ENCODE measurements around the gene MEGF8.
"Not testable (repeated sequence)": the region's sequence is repeated elsewhere in the genome, so short reads cannot be mapped to it uniquely, and the experiment has no call there.

Gene MEGF8

DNA sequence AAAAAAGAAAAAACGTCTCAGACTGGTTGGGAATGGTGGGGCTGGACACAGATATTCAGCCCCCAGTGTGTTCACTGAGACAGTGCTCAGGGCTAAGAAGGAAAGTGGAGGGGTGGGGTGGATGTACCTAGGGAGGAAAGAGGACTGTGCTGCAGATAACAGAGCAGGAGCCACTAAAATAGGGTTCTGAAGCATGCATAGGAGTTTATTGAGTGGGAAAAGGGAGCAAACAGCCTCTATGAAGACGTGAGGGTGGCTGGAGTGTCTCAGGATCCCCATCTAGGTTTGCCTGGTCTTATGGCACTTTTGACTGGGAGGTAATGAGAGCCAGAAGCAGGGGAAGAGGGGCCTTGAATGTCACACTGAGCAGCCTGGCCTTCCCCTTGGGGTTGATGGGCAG, 3.4 kb downstream of the MEGF8 start:
- no peak for DNase-seq (ENCODE audit: low read depth in 1 of 2, low spot score in 1 of 2)

DNA sequence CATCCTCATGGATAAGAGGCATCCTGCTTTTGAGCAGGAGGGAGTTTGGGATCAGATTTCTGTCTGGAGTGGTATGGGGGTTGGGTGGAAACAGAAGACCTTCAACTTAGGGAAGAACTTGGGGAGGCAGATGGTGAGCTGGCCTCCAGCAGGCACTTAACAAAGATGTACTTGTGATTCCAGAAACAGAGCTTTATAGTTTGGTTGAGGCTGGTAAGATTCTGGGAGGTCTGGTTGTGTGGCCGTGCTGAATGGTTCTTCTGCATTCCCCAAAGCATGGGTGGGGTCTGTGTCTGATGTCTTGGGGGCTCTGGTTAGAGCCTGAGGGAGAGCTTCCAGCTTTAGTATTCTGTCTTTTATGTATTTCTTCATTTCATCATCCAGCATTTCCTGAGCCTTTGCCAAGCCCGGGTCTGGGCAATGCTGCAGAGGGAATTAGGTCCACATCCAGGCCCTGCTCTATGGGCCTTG, 4.8 kb downstream of the MEGF8 start:
- no peak for DNase-seq (ENCODE audit: low read depth in 1 of 2, low spot score in 1 of 2)

DNA sequence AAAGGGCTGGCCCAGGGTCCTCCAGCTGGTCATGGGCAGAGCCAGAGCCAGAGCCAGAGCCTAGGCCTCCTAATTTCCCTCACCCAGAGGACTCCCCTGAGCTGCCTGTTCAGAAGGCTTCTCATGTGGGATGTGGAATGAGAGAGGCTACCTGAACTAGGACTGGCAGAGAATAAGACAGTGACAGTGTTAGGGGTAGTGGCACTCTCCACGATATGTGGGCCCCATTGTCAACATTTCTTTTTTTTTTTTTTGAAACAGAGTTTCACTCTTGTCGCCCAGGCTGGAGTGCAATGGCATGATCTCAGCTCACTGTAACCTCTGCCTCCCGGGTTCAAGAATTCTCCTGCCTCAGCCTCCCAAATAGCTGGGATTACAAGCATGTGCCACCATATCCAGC, 5.9 kb downstream of the MEGF8 start:
- DNase-seq (ENCODE audit: low read depth in 1 of 2, low spot score in 1 of 2): not testable (repeated sequence)

DNA sequence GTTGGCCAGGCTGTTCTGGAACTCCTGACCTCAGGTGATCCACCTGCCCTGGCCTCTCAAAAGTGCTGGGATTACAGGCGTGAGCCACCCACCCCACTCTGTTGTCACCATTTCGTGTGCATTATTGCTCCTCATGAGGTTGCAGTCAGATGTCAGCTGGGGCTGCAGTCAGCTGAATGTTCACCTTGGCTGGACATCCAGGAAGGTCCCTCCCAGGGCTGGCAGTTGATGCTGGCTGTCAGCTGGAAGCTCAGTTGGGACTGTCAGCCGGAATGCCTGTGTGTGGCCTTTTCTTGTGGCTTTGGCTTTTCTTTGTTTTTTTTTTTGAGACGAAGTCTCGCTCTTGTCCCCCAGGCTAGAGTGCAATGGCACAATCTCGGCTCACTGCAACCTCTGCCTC, 6.6 kb downstream of the MEGF8 start:
- DNase-seq (ENCODE audit: low read depth in 1 of 2, low spot score in 1 of 2): no peak

DNA sequence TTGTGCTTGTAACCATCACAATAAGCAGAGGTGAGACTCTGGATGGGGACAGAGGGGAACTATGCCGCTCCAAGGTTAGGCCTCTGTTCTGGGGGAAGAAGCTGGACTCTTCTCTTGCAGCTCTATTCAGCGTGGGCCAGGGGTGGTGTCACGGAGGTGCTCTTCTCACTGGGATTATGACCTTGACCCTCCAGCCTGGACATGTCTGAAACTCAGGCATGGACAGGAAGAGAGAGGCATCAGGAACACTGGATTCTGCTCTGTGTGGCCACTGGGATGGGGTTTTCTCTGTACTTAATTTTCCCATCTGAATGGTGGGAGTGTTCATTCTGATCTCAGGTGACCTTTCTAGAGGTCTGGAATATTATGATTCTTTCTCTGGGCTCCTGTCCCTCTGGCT, 7.6 kb downstream of the MEGF8 start:
- DNase-seq (ENCODE audit: low read depth in 1 of 2, low spot score in 1 of 2): no peak

DNA sequence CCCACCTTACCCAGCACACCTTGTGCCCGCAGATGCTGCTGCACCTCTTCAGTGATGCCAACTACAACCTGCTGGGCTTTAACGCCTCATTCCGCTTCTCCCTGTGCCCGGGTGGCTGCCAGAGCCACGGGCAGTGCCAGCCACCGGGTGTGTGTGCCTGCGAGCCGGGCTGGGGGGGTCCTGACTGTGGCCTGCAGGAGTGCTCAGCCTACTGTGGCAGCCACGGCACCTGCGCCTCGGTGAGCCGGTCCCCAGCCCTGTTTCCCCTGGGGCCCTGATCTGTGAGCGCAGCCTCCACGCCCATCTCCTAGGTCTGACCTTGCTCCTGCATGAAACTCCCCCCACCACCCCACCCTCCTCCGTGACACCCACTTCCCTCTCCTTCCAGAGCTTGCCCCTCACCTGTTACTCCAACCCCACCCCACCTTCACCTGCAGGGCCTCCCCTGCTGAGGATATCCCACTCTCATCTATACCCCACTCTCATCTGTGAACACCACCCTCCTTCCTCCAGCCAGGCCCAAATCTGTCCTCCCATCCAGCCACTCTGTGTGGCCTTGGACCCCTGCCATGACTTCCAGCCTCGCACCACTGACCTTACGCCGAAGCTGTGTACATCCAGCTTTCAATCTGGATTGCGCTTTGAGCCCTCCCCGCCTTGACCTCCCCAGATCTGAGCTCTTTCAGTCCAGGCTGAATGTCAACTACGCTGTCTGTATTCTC, 8.7 kb downstream of the MEGF8 start:
- DNase-seq (ENCODE audit: low read depth in 1 of 2, low spot score in 1 of 2): no peak

DNA sequence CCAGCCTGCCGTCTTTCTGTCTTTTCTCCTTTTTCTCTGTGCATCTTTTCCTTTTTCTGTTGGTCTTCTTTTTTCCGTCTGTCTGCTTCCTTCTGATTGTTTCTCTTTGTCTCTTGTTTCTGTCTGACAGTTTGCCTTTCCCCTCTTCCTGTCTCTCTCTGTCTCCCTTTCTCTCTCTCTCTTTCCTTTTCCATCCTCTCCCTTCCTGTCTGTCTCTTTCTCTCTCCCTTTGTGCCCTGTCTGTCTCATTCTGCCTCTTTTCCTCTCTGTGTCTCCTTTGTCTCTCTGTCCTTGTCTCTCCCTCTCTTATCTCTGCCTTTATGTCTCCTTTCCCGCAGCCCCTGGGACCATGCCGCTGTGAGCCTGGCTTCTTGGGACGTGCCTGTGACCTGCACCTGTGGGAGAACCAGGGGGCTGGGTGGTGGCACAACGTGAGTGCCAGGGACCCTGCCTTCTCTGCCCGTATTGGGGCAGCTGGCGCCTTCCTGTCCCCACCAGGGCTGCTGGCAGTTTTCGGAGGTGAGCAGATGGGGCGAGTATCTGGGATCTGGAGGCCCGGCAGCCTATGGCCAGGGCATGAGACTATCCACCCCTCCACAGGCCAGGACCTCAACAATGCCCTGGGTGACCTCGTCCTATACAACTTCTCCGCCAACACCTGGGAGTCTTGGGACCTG, 9.4 kb downstream of the MEGF8 start:
- no peak for DNase-seq (ENCODE audit: low read depth in 1 of 2, low spot score in 1 of 2)

DNA sequence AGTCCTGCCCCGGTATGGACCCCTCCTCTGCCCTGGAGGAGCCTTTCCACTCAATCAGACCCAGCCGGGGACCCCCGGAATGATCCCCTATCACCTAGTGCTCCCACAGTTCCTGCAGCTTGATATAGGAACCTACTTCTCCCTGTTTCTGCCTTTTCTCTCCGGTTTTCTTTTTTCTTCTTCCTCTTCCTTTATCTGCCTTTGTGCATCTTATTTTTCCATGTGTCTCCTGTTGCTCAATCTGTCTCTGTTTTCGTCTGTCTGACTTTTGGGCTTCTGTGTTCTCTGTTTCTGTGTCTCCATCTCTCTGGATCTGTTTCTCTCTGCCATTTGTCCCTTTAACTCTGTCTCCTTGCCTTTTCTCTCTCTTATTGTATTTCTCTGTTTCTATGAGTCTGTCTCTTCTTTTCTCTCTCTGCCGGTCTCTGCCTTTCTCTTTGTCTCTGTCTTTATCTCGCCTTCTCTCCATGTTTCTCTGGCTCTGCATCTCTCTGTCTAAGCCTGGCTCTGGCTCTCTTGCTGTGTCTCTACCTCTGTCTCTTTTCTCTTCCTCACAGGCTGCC, 10.0 kb downstream of the MEGF8 start:
- no peak for DNase-seq (ENCODE audit: low read depth in 1 of 2, low spot score in 1 of 2)

DNA sequence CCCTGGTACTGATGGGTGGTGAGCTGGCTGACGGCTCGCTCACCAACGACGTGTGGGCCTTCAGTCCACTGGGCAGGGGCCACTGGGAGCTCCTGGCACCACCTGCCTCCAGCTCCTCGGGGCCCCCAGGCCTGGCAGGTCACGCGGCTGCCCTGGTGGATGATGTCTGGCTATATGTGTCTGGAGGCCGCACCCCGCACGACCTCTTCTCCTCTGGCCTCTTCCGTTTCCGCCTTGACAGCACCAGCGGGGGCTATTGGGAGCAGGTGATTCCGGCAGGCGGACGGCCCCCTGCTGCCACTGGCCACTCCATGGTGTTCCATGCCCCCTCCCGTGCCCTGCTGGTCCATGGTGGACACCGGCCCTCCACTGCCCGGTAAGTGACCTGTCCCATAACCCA, 10.5 kb downstream of the MEGF8 start:
- DNase-seq (ENCODE audit: low read depth in 1 of 2, low spot score in 1 of 2): no peak

DNA sequence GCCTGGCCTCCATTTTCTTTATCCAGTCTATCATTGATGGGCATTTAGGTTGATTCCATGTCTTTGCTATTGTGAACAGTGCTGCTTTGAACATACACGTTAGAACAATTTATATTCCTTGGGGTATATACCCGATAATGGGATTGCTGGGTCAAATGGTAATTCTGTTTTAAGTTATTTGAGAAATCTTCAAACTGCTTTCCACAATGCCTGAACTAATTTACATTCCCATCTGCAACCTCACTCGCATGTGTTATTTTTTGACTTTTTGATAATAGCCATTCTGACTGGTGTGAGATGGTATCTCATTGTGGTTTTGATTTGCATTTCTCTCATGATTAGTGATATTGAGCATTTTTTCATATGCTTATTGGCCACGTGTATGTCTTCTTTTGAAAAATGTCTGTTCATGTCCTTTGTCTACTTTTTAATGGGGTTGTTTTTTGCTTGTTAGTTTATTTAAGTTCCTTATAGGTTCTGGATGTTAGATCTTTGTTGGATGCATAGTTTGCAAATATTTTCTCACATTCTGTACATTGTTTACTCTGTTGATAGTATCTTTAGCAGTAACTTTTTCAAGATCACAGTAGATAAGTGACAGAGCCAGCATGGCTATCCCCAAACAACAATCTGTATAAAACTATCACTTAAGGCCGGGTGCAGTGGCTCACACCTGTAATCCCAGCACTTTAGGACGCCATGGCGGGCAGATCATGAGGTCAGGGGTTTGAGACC, 13.9 kb downstream of the MEGF8 start:
- not testable (repeated sequence) for DNase-seq (ENCODE audit: low read depth in 1 of 2, low spot score in 1 of 2)

DNA sequence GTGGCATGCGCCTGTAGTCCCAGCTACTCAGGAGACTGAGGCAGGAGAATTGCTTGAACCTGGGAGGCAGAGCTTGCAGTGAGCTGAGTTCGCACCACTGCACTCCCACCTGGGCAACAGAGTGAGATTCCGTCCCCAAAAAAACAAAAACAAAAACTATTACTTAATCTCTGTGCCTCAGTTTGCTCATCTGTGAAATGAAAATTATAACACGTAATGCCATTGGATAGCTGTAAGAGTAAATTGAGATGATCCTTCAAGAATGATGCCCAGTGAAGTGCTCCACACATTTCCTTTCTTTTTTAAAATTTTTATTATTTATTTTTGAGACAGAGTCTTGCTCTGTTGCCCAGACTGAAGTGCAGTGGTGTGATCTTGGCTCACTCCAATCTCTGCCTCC, 14.5 kb downstream of the MEGF8 start:
- DNase-seq (ENCODE audit: low read depth in 1 of 2, low spot score in 1 of 2): not testable (repeated sequence)

DNA sequence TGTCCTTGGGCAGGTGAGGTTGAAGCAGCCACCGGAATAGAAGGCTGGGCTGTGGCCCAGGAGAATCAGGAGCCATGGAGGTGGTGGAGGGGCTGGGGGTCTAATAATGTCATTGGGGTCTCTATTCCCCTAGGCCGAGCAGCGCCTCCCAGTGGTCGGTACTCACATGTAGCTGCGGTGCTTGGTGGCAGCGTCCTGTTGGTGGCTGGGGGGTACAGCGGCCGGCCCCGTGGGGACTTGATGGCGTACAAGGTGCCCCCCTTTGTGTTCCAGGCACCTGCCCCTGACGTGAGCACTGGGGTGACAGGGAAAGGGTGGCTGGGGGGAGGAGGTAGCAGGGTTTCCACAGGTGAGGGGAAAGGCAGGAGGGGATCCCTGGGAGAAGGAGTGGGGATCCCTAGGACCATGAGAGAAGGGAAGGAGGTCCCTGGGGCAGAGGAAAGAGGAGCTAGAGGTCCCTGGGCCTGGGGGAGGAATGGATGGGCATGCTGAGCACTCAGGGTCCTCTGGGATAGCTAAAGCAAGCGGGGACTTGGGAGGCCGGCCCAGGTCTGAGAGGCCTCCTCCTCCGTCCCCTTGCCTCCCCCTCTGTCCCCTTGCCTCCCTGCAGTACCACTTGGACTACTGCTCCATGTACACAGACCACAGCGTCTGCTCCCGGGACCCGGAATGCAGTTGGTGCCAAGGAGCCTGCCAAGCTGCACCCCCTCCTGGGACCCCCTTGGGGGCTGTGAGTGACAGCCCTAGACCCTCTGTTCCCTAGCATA, 18.1 kb downstream of the MEGF8 start:
- DNase-seq (ENCODE audit: low read depth in 1 of 2, low spot score in 1 of 2): no peak

DNA sequence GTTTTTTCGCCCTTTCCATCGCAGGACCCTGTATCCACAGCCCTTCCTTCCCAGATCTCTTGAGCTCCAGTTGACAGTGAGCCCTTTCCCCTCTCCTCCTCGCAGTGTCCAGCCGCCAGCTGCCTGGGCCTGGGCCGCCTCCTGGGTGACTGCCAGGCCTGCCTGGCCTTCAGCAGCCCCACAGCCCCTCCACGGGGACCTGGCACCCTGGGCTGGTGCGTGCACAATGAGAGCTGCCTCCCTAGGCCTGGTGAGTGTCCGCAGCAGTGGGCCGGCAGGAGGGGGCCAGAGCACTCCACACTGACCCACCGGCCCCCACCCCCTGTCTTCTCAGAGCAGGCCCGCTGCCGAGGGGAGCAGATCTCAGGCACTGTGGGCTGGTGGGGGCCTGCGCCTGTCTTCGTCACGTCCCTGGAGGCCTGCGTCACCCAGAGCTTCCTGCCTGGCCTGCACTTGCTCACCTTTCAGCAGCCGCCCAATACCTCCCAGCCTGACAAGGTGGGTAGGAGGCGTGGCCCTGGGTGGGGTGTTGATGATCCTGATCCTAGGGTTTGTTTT, 19.0 kb downstream of the MEGF8 start:
- DNase-seq (ENCODE audit: low read depth in 1 of 2, low spot score in 1 of 2): no peak

DNA sequence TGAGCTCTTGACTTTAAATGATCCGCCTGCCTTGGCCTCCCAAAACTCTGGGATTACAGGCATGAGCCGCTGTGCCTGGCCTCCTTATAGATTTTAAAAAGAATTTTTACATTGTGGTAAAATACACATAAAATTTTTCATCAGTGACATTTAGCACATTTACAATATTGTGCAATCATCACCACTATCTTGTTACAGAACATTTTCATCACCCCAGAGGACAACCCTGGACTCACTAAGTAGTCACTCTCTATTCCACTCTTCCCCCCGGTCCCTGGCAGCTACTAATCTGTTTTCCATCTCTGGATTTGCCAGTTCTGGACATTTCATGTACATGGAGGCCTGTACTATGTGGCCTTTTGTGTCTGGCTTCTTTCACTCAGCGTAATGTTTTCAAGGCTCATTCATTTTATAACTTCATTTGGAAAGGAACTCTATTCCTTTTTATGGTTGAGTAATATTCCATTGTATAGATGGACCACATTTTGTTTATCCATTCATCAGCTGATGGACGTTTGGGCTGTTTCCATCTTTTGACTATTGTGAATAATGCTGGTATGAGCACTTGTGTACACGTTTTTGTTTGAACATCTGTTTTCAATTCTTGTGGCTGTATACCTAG, 19.9 kb downstream of the MEGF8 start:
- DNase-seq (ENCODE audit: low read depth in 1 of 2, low spot score in 1 of 2): no peak

DNA sequence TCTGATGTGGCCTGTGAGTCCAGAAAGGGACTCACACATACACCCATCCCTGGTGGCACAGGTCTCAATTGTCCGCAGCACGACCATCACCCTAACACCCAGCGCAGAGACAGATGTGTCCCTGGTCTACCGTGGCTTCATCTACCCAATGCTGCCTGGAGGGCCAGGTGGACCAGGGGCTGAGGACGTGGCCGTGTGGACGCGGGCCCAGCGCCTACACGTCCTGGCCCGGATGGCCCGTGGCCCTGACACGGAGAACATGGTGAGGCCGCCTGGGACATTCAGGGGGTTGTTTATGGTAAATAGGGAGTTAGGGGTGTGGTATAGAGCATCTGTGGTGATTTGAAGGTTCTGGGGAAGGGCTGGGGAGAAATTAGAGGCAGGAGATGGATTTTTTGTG, 22.8 kb downstream of the MEGF8 start:
- no peak for DNase-seq (ENCODE audit: low read depth in 1 of 2, low spot score in 1 of 2)

DNA sequence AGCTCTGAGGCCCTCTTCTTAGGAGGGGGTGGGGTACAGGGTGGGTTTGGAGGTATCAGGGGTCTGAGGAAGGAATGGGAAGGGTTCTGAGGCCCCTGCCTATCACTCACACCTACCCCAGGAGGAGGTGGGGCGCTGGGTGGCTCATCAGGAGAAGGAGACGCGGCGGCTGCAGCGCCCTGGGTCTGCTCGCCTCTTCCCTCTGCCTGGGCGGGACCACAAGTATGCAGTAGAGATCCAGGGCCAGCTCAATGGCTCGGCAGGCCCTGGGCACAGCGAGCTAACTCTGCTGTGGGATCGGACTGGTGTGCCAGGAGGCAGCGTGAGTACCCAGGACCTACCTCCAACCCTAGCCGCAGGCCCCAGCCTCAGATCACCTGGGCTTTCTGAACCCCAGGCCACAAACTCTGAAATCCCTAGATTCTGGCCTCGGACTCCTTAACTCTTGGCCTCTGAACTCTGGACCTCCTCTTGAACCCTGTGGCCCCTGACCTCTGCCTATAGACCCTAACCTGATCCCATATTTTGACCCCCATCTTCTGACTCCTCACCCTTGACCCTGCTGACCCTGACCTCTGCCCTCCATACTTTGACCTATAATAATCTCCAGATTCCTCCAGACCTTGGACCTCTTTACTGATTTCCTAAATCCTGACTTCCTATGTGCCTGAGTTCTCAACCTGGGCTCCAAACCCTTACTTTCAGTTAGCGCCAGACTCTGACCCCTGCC, 24.1 kb downstream of the MEGF8 start:
- no peak for DNase-seq (ENCODE audit: low read depth in 1 of 2, low spot score in 1 of 2)

DNA sequence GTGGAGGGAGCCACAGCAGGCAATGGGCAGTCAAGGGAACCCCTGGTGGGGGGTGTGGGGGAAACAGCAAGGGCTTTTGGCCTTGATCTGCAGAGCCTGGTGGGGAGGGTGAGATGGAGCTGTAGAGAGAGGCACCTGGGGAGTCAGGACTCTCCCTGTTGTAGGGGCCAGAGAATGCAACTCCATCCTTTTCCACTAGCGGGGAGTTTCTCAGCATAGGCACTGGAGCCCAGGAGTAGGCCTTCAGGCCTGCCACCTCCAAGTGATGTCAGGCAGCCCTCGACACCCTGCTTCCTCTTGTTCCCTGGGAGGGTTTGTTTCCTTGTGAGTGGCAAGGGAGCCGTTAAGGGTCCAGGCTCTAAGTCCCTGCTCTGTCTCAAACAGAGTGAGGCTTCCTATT, 25.0 kb downstream of the MEGF8 start:
- DNase-seq (ENCODE audit: low read depth in 1 of 2, low spot score in 1 of 2): no peak

DNA sequence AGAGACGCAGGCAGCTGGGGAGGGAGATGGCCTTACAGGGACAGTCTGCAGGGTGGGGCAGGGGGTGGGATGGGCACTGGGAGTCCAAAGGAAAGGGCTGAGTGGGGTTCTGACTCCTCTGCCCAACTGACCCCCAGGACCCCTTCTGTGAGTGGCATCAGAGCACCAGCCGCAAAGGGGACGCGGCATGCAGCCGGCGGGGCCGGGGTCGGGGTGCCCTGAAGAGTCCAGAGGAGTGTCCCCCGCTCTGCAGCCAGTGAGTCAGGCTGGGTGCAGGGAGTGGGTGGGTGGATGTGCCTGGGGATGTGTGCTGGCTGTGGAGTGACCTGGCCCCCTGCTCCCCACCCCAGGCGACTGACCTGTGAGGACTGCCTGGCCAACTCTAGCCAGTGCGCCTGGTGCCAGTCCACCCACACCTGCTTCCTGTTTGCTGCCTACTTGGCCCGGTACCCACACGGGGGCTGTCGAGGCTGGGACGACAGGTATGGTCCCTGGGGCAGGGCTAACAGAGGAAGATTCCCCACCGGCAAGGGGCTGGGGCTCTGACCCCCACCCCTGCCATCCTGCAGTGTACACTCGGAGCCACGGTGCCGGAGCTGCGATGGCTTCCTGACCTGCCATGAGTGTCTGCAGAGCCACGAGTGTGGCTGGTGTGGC, 25.8 kb downstream of the MEGF8 start:
- DNase-seq (ENCODE audit: low read depth in 1 of 2, low spot score in 1 of 2): no peak
